Measurements from ENCODE around the gene EPB42. TPM values are rescaled to one million over a fixed set of nuclear protein-coding genes. Genes with fewer than 3 reads are reported as not detected.

The EPB42 gene
- total RNA-seq, 1 donor from 2014 or later, result not detected

- intact Hi-C loops (cut with DNase I), result no loop called here
- Histone ChIP-seq H3K9me3 (no peaks in the 10 kb centered on the region), H3K27ac (no peak overlapping the region), H3K27me3 (ENCODE audit: low read depth) (peaks cover 13% of the 10 kb centered on the region), H3K4me3 (no peak overlapping the region), H3K36me3 (no peaks in the 10 kb centered on the region), H3K4me1 (no peaks in the 10 kb centered on the region)
- no peak for DNase-seq
- no peak for TF ChIP-seq CTCF (IDR thresholded peaks at IDR 0.05)
- no peak for ATAC-seq
Measured at GRCh38 chr15:43266386-43266785, 45.6 kb upstream of the EPB42 start.

GRCh38 chr15:43260011-43260615 lies 39.3 kb upstream of the EPB42 start:
- no peak for TF ChIP-seq CTCF (IDR thresholded peaks at IDR 0.05)
- no peak for ATAC-seq
- no peaks in the 10 kb centered on the region for H3K36me3 ChIP-seq
- no peak overlapping the region for H3K4me3 ChIP-seq
- no peak for DNase-seq
- no peaks in the 10 kb centered on the region for H3K9me3 ChIP-seq
- H3K27ac ChIP-seq, result no peak overlapping the region
- H3K4me1 ChIP-seq, result no peaks in the 10 kb centered on the region
- no peaks in the 10 kb centered on the region for H3K27me3 ChIP-seq (ENCODE audit: low read depth)
- intact Hi-C loops (cut with DNase I), result no loop called here

- no peaks in the 10 kb centered on the region for H3K9me3 ChIP-seq
- no peak for DNase-seq
- H3K4me3 ChIP-seq, result no peak overlapping the region
- no peak for ATAC-seq
- no peak for TF ChIP-seq CTCF (IDR thresholded peaks at IDR 0.05)
- H3K36me3 ChIP-seq, result no peaks in the 10 kb centered on the region
- H3K27me3 ChIP-seq (ENCODE audit: low read depth), result no peaks in the 10 kb centered on the region
- H3K27ac ChIP-seq, result no peak overlapping the region
- no peaks in the 10 kb centered on the region for H3K4me1 ChIP-seq
- intact Hi-C loops (cut with DNase I), result no loop called here
Measured at GRCh38 chr15:43258781-43259180, 38.0 kb upstream of the EPB42 start.

- ATAC-seq (no peak), DNase-seq (no peak)
- Histone ChIP-seq H3K4me3 (no peak overlapping the region), H3K36me3 (no peaks in the 10 kb centered on the region), H3K27me3 (ENCODE audit: low read depth) (no peaks in the 10 kb centered on the region), H3K27ac (no peak overlapping the region), H3K9me3 (no peaks in the 10 kb centered on the region), H3K4me1 (no peaks in the 10 kb centered on the region)
- intact Hi-C loops (cut with DNase I), result no loop called here
- no peak for TF ChIP-seq CTCF (IDR thresholded peaks at IDR 0.05)
Measured at GRCh38 chr15:43256341-43256740, 35.5 kb upstream of the EPB42 start.

- intact Hi-C loops (cut with DNase I), result no loop called here
- DNase-seq (no peak), ATAC-seq (no peak)
- Histone ChIP-seq H3K4me1 (no peaks in the 10 kb centered on the region), H3K36me3 (no peaks in the 10 kb centered on the region), H3K4me3 (no peak overlapping the region), H3K27ac (no peak overlapping the region), H3K9me3 (no peaks in the 10 kb centered on the region), H3K27me3 (ENCODE audit: low read depth) (no peaks in the 10 kb centered on the region)
- TF ChIP-seq CTCF (IDR thresholded peaks at IDR 0.05), result no peak
Measured at GRCh38 chr15:43255376-43255775, 34.6 kb upstream of the EPB42 start.

All from lower lobe of right lung (tissue), 2 donors.